ENCODE results near the gene KRT76.
"Not testable (repeated sequence)": the region's sequence is repeated elsewhere in the genome, so short reads cannot be mapped to it uniquely, and the experiment has no call there.

The KRT76 gene

DNA sequence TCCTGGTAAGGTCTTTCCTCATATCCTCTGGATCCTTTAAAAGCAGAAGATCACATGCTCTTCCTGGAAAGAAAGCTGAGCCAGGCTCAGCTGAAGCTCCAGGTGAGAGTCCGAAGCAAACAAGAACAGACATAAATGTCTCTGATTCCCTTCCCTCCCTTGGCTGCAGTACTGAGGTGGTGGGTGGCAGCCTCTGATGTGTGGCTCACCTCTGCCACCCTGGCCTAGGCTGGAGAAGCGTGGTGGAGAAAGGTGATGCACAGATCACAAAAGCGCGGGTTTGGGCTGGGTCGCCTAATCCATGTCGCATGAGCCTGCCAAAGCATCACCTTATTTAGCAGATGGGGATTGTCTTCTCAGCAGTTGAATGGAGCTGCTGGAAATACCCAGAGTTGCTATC is 2.8 kb upstream of the KRT76 start:
- no peak for DNase-seq

- no peak for DNase-seq
Measured at GRCh38 chr12:52778833-52779232, 1.7 kb upstream of the KRT76 start.

DNA sequence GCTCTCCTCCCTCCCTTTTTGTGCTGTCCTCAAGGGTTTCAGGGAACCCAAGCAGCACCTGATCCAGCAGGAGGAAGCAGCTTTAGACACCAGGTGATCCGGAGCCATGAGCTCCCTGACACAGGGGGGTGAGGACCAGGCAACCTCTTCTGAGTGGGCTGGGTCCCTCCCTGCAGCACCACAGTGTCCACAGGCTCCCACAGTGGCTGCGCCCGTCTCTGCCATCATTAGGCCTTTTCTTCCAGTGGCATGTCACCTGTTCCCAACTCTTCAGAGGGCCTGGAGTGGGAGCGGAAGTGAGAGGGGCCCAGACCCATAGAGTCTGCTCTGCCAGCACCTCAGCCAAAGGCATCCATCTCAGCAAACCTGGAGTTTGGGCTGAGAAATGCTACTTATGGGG is 421 bp upstream of the KRT76 start:
- DNase-seq = no peak

- DNase-seq = no peak
Measured at GRCh38 chr12:52776435-52776834, 710 bp downstream of the KRT76 start.

DNA sequence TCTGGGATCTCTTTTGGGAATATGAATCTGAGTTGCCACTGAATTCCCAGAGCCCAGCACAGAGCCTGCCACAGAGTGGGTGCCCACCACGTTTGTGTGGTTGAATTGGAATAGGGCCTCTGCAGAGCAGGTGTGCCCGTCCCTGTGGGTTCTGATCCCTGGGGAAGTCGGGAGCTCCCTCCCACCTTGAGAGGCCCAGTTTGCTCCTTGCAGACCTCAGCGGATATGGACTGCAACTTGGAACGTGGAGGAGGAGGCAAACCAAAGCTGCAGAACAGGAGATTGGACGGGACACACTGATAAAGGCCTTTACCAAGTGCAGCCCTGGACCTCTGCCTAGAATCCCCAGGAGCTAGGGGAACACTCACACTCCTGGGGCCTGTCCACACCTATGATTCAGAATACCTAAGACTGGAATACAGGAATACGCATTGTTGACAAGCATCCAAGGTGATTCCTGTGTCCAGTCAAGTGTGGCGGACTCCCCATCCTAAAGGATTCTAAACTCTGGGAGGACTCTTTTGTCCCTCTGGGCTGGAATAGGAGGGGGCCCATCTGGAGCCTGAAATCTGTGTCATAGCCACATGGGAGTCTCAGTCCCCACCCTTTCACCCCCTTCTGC is 2.4 kb downstream of the KRT76 start:
- no peak for DNase-seq

GRCh38 chr12:52772772-52773171 is 4.4 kb downstream of the KRT76 start:
- no peak for DNase-seq

GRCh38 chr12:52772188-52772587 is 5.0 kb downstream of the KRT76 start:
- DNase-seq = no peak

- DNase-seq = no peak
Measured at GRCh38 chr12:52771505-52771904, 5.6 kb downstream of the KRT76 start.

DNA sequence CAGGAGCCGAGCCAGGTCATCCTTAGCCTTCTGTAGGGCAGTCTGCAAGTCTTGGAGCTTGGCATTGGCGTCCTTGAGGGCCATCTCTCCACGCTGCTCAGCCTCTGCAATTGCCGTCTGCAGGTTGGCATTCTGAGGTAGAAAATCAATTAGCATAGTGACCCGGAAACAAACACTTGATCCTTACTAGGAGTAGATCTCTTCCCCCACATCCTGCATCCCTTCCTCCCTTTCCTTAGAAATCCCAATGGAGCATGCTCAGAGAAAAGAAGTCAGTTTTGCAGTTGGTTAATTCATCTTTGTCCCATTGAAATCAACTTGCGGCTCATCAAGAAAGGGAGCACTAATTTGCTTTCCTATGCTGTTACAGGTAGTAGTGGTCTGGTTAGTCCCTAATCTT is 6.1 kb downstream of the KRT76 start:
- DNase-seq = no peak

GRCh38 chr12:52769946-52770345 is 7.2 kb downstream of the KRT76 start:
- no peak for DNase-seq

DNA sequence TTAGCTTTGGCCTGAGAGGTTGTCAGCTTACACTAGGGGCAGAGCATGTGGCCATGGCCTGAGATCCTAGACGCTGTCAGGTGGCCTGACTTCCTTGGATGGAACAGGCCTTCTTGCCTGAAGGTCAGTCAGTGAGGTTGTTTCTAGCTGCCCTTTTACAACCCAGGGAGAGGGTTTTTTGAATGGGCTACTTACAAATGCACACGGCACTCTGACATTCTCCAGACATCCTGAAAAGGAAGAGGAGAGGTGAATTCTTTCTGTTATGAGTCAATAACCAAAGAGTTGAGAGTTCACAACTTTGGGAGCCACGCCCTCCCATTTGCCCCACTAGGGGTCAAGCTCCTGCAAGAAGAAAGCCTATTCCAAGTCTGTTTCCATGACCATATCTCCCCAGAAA is 7.8 kb downstream of the KRT76 start:
- DNase-seq = no peak

DNA sequence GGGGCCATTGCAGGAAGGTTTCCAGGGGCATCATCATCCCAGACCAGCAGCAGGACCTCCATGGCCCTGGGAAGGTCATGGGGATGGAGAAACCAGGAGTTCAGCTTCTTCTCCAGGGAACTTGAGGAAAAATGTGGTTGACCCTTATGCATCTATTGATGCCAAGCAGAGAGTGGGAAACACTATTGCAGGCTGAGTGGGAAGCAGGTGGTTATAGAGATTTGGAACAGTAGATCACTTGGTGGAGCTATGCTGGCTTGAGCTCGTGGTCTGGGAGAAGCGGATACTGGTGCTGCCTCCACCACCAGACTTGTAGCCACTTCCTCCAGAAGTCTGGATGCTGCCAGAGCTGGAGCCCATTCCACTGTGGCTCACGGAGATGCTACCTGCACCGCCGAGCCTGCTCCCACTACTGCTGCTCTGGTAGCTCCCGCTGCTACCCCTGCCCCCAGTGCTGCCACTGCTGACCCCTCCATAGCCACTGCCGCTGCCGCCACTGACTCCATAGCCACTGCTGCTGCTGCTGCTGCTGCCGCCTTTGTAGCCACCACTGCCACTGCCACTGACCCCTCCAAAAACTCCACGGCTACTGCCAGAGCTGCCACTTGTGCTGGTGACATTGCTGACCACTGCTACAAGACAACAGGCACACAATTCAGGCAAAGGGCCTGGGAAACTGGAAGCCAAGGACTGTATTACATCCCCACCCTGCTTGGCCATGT is 8.5 kb downstream of the KRT76 start:
- no peak for DNase-seq

DNA sequence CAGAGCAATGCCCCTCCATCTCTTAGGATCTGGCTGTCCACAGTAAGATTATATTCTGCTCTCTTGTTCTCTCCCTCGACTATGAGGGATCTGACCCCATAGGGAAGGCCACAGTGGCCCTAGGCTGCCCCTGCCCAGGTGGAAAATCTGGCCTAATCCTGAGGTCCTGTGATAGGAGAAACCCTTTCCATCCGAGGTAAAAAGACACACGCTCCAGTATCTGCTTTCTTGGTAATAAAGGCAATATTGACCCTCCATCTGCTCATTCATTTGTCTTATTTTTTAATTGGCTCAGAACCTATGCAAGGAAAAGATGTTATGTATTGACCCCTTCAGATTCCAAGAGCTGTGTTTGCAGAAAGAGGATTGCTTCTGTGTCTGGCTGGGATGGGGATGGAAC is 9.7 kb downstream of the KRT76 start:
- no peak for DNase-seq

DNA sequence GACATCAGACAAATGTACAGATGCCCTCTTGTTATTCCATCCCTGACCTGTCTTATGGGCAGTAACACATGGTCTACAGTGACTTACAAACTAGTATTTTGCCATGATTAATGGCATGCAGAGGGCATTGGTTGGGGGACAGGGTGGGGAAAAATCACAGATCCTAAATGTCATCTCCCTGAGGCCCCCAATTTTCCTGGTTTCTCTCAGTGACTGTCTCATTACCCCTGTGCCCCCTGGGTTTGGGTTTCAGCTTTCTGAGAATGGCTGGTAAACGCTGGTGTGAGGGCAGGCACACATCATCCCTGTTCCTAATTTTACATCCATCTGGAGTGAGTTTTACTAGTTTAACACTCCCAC is 10.1 kb downstream of the KRT76 start:
- DNase-seq = no peak

- no peak for DNase-seq
Measured at GRCh38 chr12:52766351-52767019, 10.7 kb downstream of the KRT76 start.

- DNase-seq = no peak
Measured at GRCh38 chr12:52765702-52766101, 11.4 kb downstream of the KRT76 start.

DNA sequence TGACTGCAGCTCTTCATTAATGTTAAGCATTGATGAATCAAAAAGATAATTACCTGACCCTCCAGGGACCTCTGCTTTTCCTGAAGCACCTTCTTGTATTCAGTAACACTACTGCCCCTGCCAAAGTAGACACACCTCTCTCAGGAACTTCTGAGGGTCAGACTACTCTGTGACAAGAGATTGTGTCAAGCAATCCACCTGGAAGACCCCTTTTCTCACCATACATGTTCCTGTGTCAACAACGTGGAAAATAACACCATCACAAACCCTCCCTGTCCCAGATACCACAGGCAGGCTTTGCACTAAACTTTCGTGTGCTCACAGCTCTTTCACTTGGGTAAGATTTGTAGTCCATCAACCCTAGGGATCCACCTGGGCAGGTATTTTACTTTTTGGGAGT is 13.2 kb downstream of the KRT76 start:
- DNase-seq = no peak

DNA sequence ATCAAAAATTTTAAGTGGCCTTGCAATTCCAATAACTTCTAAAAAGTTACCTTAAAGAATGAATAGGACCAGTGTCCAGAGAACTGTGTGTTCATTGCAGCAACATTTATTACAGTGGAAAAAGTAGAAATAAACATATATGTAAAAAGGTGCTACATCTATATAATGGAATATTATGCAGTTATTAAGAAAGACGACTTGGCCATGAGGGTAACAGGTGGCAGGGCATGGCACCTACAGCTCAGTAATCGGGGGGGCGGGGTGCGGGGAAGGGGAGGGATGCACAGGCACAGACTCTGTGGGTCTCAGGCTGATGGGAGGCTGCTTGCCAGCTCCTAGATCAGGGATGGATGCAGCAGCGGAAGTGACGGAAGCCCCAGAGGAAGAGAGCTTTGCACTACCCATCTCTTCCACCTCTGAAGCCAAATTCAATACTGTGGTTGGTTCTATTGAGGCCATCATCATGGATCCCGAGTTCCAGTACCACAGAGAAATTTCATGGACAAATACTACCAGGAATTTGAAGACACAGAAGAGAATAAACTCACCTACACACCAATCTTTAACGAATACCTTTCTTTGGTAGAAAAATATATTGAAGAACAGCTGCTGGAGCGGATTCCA is 14.0 kb downstream of the KRT76 start:
- no peak for DNase-seq

GRCh38 chr12:52761802-52762201 is 15.3 kb downstream of the KRT76 start:
- DNase-seq = no peak

DNA sequence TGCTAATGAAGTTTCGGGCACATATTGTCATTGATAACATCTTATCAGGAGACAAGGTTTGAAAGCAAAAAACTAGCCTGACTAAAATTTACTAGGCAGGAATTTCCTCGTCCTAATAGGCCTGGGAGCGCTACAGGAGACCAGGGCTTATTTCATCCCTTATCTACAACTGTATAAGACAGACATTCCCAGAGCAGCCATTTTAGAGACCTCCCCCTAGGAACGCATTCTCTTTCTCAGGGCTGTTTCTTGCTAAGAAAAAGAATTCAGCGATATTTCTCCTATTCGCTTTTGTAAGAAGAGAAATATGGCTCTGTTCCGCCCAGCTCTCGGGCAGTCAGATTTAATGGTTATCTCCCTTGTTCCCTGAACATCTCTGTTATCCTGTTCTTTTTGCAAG is 15.9 kb downstream of the KRT76 start:
- DNase-seq = not testable (repeated sequence)

GRCh38 chr12:52760623-52761022 is 16.5 kb downstream of the KRT76 start:
- no peak for DNase-seq

DNA sequence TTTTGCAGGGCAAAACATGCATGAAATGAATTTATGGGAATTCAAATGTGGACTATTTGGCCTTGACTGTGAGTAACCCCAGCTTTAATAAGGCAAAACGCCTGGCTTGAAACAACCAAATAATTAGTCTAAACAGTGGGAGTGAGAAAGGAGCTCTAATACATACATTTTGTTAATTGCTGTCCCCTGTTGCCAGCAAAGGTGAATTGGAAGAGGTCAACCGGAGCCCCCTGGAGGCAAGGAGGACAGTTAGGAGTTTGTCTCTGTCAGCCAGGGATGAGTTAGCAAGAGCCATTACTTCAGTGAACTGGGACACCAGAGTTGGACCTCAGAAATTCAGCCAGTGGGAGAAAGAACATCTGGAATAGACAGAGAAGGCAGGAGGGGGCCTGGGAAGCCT is 17.4 kb downstream of the KRT76 start:
- no peak for DNase-seq

DNA sequence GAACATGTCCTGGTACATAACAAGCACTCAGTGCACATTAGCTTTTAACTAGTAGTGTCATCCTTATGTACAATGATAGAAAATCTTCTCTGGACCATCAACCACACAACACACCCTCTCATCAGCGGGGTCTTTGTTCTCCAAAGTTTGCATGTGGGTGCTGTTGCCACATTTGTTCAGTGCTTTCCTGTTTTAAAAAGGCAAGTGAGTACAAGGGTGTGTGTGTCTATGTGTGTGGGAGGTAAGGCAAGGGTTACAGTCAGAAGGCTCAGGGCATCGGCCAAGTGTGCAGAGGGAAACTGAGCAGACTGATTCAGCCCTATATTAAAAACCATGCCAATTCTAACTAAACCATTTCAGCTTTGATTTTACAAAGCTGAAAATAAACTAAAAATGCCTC is 17.9 kb downstream of the KRT76 start:
- DNase-seq = no peak
